Frontal cortex (tissue), 4 donors: Measurements from ENCODE around the gene ABCA4. TPM values are rescaled to one million over a fixed set of nuclear protein-coding genes. Genes with fewer than 3 reads are reported as not detected.

Experiments
- DNase-seq, 2 donors: peaks; one replicate each; pipeline ENCODE4 v3.0.0; 2012; ENCODE audit warnings: low spot score in 2 of 2
- FAIRE-seq: peaks from 2 replicates; lab custom pipeline; 2012; peaks lifted over from hg19 to GRCh38; lab: Jason Lieb, UNC
- total RNA-seq: library from RNA; depleted of rRNA; stranded (reverse); fragments of >200 nt; gene quantifications from one replicate; pipeline ENCODE4 v1.2.3, GENCODE V29; 2014
- donor health status: control.
- donor health status: control.
- donor health status: control.

The ABCA4 gene
- total RNA-seq, 1 donor from 2014 or later: 0.82 TPM

- FAIRE-seq (no peak), DNase-seq (no peak)
Measured at GRCh38 chr1:94107141-94107540, 13.8 kb downstream of the ABCA4 start.

GRCh38 chr1:94106716-94107115 is 14.2 kb downstream of the ABCA4 start:
- FAIRE-seq: no peak
- no peak for DNase-seq

DNA sequence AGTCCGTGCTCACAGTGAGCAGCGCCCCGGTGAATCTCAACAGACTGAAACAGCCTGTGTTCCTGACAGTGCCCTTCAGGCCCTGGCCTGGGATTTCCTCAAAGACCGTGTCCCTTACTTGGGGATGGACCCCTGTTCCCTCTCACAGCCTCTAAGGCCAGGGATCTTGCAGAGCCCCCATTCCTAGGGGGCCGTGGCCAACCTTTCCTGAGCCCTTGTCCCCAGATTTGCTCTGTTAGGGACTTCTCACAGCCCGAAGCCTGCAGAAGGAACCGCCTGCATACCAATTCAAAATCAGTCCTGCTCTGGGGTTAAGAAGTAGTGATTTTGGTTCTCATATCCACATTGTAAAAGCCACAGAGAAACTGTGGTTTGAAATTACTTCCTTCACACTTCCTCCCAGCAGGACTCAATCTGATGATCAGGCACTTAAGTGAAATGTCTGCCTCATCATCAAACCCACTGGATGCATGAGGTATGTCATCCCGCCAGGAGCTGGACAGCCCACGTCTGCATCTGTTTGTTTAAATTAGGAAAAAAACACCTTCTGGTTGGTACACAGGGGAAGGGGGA is 14.9 kb downstream of the ABCA4 start:
- no peak for FAIRE-seq

DNA sequence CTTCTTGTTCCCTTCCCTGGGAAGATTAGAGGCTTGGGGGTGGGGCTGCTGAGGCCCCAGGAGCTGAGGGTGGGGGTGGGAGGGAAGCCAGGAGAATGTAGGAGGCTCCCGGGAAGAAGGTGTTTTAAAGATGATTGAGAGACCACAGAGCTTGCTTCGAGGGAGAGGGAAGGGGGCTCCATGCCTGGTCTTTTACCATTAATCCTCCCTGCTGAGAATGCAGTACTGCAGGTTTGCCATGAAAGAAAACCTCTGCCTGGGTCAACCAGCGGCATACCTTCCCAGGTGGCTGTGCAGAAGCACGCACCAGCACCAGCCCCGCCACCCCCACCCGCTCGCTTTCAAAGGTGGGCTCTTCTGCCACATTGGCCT is 15.4 kb downstream of the ABCA4 start:
- FAIRE-seq (no peak), DNase-seq (no peak)

More for the DNA sequence above, 14.9 kb downstream of the ABCA4 start:
- DNase-seq: no peak

GRCh38 chr1:94104776-94105580 is 16.0 kb downstream of the ABCA4 start:
- FAIRE-seq: no peak
- no peak for DNase-seq

GRCh38 chr1:94104127-94104684 is 16.7 kb downstream of the ABCA4 start:
- DNase-seq (no peak), FAIRE-seq (no peak)

DNA sequence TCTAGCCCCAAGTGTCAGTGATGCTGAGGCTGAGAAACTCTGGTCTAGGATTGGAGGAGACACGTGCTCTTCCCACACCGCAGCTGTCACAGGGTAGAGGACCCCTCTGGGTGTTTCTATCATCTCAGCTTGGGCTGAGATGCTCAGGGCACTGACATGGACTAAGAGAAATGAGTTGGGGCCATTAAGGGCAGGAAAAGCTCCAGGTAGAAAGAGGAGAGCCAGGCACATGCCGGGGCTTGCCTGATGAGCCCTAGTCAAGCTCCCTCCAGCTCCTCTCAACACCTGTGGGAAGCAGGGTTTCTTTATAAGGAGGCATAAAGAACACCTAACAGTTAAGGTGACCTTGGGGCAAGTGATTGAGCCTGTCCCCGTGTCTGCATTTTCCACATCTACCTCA is 17.3 kb downstream of the ABCA4 start:
- DNase-seq: no peak
- no peak for FAIRE-seq

DNA sequence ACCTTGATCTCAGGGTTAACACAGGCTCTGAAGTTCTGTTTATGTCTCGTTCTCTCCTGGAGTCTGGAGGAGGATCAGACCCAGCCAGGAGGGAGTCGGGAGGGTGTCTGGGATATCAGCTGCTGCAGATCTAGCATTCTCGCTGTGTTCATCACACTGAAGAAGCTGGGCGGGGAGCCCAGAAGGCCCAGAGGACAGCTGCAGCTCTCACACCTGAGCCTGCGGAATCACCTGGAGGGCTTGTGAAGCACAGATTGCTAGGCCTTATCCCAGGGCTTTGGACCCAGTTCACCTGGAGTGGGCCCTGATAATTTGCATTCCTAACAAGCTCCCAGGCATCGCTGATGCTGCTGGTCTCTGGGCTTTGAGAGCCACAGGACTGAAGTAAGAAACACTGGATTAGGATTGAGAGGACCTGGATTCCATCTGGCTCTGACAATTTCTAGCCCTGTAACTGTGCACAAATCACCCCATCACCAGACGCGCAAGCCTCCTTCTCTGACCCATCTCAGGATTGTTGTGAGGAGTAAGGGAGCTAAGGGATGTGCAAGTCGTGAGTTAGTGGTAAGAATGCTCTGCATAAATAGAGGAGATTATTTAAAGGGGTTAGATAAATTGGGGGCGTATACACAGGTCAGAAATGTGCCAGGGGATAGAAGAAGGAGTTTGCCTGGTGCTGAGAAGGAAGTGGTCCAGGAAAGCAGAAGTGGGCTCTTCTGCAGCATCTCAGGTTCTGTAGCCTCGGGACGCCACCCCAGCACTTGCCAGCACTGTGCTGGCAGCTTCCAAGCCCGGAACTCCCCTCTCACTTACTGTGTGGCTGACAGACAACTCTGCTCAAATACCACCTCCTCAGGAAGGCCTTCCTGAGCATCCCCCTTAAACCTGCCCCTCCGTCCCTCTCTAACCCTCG is 19.1 kb downstream of the ABCA4 start:
- FAIRE-seq (no peak), DNase-seq (no peak)

- FAIRE-seq (no peak), DNase-seq (no peak)
Measured at GRCh38 chr1:94100785-94101612, 19.9 kb downstream of the ABCA4 start.

DNA sequence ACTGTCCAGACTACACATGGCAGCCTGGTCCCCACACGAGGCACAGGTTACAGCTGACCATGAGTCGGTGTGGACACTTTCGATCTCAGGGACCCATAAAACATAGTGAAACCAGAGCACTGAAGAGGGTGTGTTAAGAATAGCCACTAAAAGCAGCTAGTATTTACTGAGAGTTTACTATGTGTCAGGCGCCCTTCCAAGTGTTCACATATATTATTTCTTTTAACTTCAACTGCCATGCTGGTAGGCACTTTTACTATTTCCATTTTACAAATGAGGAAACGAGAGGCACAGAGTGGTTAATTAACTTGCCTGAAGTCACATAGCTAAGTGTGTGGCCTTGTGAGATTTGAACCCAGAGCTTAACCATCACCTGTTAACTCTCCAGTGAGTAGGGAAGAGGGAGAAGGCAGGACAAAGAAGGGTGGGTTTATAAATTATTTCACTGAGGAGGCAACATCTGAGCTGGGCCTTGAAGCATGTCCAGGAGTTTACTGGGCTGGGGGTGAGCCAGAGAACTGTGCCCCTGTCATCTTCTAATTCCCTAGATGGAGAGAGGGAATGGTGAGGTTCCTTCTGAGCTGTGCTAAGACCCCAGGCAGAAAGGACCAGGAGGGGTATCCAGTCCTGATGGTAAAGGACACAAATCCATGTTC is 20.7 kb downstream of the ABCA4 start:
- DNase-seq: no peak
- no peak for FAIRE-seq

- DNase-seq: no peak
- no peak for FAIRE-seq
Measured at GRCh38 chr1:94099303-94099702, 21.6 kb downstream of the ABCA4 start.

DNA sequence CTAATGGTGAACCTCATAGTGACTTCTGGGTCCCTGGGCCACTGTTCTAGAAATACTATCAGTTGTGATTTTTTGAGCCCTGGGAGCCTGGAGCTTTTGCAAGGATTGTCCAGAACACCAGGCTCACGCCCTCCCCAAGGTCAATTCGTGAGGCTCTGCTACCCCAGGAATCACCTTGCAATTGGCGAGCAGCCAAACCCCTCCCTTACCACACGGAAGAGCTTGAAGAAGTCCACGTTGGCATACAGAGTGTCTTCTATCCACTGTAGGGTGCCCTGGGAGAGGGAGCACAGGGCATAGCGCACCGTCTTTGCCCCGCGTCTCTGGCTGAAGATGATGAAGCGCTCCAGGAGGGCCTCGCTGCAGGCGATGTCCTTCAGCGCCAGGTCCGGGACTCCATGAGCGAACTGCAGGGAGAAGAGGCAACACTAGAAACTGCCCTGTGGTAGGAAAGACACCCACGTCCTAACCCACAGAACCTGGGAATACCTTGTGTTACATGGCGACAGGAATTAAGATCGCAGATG is 22.3 kb downstream of the ABCA4 start:
- FAIRE-seq: no peak
- no peak for DNase-seq

DNA sequence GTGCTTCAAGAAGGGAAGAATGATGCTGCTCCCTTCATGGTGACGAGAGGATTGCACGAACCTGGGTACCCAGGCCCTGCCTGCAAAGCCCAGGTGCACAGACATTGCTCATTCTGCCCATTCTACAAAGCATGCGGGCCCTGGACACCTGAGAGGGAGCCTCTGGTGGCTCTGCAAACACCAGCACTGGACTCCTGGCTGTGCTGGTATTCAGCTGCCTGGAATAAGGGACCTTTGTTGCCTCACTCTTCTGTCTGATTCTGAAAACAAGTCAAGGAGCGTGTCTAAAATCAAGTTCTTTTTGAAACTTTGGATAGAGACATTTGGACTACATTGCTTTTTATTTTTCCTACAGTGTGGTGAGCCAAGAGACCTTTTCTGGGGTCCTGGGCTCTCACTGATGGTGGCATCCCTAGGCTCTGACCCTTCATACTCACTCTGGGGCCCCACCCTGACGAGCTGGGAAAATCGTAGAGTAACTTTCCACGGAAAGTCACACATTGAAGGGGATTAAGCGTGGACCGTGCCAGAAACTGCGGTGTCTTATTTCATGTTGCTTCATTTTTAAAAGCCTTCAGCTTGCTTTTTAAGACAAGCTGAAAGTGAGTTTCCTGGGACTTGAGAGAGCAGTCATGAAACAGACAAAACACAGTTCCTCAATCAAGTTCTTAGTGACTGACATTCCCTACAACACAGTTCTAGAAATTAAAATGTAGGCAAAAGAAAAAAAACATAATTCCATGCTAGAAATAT is 24.0 kb downstream of the ABCA4 start:
- DNase-seq (no peak), FAIRE-seq (no peak)

GRCh38 chr1:94095744-94096469 is 25.0 kb downstream of the ABCA4 start:
- no peak for FAIRE-seq
- no peak for DNase-seq

DNA sequence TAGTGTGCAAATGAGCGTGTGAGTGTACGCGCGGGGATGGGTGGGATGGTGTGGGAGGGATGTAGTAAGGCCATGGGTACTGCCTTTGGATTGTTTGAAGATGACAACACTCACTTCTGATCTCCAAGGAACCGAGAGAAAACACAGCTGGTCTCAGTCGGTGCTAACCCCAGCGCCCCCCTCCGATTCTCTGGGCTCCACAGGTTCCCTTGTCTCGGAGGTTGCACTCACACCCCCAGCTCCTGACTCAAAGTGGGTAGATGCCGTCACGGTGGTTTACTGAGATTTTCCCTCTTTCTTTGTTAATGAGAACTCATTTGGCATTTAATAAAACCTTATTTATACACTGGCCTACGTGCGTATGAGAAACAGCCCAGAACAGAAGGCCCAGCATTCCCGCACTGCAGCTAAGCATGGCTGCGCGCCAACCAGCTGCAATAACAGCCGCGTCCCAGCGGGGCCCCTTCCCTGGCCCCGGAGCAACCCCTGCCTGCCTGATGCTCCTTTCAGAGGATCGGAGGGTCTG is 25.8 kb downstream of the ABCA4 start:
- FAIRE-seq (no peak), DNase-seq (peak; percentile 22 to 58)

- no peak for DNase-seq
- no peak for FAIRE-seq
Measured at GRCh38 chr1:94094469-94095111, 26.4 kb downstream of the ABCA4 start.

DNA sequence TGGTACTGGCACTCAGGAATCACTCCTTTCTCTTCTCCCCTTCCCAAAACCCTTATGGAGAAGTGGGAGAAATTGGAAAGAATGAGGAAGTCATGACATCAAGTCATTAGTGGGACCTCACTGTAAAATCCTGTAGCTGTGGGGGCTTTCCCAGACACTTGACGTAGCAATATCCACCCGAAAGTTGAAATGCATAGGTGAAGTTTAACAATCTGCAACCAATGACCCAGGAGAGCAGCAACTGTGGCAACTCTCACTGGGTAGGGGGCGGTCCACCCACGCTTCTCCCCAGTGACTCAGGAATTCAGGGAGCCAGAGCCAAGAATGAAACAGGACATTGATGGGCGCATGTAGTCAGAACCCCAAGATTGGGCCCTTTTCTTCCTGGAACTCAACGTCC is 27.0 kb downstream of the ABCA4 start:
- FAIRE-seq: no peak
- DNase-seq: no peak
